Measurements from ENCODE around the gene SH3RF2.

GRCh38 chr5:146005723-146006122 is 69.3 kb downstream of the SH3RF2 start:
- no peak for TF ChIP-seq EZH2 (IDR thresholded peaks at IDR 0.05; ENCODE audit: borderline replicate concordance)
- no peak for TF ChIP-seq CTCF (IDR thresholded peaks at IDR 0.05; ENCODE audit: poor library complexity)
- TF ChIP-seq EZH2phosphoT487 (IDR thresholded peaks at IDR 0.05; ENCODE audit: low read depth, severe bottlenecking, unreplicated experiment): no peak
